ENCODE measurements around the gene HLA-DPB1.
"Not testable (repeated sequence)": the region's sequence is repeated elsewhere in the genome, so short reads cannot be mapped to it uniquely, and the experiment has no call there.

Gene HLA-DPB1

DNA sequence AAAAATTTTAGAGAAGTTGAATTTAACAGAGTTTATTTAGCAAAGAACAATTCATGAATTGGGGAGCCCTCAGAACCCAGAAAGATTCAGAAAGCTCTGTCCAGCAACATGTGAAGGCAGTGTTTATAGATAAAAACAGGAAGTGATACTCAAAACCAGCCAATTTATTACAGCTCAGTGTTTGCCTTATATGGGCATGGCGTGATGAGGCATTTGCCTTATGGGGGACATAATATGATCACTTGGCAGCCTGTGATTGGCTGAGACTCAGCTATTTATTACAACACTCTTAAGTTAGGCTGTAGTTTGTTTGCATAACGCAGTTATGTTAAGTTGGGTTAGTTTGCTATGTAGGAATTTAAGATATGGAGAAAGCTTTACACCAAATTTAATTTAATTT is 13.8 kb upstream of the HLA-DPB1 start:
- no peak for FAIRE-seq
- DNase-seq (ENCODE audit: insufficient read length, low spot score) = no peak
- TF ChIP-seq, protein P1, sequence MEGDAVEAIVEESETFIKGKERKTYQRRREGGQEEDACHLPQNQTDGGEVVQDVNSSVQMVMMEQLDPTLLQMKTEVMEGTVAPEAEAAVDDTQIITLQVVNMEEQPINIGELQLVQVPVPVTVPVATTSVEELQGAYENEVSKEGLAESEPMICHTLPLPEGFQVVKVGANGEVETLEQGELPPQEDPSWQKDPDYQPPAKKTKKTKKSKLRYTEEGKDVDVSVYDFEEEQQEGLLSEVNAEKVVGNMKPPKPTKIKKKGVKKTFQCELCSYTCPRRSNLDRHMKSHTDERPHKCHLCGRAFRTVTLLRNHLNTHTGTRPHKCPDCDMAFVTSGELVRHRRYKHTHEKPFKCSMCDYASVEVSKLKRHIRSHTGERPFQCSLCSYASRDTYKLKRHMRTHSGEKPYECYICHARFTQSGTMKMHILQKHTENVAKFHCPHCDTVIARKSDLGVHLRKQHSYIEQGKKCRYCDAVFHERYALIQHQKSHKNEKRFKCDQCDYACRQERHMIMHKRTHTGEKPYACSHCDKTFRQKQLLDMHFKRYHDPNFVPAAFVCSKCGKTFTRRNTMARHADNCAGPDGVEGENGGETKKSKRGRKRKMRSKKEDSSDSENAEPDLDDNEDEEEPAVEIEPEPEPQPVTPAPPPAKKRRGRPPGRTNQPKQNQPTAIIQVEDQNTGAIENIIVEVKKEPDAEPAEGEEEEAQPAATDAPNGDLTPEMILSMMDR (IDR thresholded peaks at IDR 0.05; ENCODE audit: insufficient read depth, missing control alignments) = no peak

DNA sequence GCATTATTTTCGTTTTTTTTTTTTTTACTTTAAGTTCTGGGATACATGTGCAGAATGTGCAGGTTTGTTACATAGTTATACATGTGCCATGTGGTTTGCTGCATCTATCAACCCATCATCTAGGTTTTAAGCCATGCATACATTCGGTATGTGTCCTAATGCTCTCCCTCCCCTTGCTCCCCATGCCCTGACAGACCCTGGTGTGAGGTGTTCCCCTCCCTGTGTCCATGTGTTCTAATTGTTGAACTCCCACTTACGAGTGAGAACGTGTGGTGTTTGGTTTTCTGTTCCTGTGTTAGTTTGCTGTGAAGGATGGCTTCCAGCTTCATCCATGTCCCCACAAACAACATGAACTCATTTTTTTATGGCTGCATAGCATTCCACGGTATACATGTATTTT is 12.4 kb upstream of the HLA-DPB1 start:
- not testable (repeated sequence) for FAIRE-seq

DNA sequence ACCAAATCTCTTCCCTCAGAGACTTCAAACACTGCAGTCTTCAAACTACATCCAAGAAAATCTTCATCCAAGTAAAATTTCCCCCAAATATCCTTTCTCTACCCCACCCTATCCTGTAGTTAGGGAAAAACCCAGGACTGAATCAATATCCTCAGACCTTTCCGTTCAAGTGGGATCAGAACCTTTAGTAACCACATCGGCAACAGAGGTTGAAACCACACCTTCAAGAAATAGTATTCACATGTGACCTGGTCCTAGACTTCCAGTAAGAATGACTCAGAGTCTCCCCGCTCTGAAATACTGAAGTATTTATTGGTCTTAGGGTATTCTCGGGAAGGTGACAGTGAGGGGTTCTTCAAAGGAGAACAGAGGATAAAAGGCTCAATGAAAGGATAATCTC is 11.1 kb upstream of the HLA-DPB1 start:
- TF ChIP-seq, protein P1 (IDR thresholded peaks at IDR 0.05; ENCODE audit: insufficient read depth, missing control alignments) = no peak

More for the DNA sequence above, 12.4 kb upstream of the HLA-DPB1 start:
- DNase-seq (ENCODE audit: insufficient read length, low spot score) = not testable (repeated sequence)

DNA sequence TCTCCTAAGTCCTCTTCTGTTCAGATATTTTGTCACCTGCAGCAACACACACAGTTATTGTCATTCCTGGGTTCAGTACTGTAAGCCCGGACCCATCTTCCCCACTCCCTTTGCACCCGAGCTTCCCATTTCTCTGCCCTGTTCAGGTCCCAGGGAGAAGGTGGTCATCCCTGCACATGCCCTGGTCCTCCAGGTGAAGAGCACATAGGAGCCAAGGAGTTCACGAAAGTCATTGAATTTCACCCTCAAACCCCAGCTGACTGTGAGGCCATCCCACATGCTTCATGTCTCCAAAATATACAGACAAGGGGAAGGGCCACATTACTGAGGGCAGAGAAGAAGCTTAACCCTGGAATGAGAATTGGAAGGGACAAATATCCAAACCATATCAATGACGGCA is 10.5 kb upstream of the HLA-DPB1 start:
- TF ChIP-seq, protein P1 (IDR thresholded peaks at IDR 0.05; ENCODE audit: insufficient read depth, missing control alignments) = no peak
- FAIRE-seq (no peak), DNase-seq (ENCODE audit: insufficient read length, low spot score) (no peak)

More for the DNA sequence above, 11.1 kb upstream of the HLA-DPB1 start:
- FAIRE-seq (no peak), DNase-seq (ENCODE audit: insufficient read length, low spot score) (no peak)

DNA sequence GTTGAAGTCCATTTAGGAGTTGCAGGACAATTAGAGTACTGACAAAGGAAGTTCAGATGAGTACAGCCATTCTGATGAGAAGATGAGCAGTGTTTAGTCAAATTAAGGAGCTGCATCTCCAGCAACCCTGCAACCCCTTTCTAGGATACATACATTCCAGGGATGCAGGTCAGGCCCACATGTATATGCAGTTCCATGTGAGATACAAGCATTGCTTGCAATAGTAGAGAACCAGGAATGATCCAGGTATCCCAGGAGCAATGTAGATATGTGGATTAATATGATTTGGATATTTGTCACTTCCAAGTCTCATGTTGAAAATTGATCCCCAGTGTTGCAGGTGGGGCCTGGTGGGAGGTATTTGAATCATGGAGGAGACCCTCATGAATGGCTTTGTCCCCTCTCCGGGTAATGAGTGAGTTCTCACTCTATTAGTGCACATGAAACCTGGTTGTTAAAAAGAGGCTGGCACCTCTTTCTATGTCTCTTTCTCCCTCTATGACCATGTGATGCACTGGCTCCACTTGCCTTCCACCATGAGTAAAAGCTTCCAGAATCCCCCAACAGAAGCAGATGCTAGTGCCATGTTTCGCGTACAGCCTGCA is 8.8 kb upstream of the HLA-DPB1 start:
- DNase-seq (ENCODE audit: insufficient read length, low spot score) = no peak
- no peak for FAIRE-seq
- TF ChIP-seq, protein P1 (IDR thresholded peaks at IDR 0.05; ENCODE audit: insufficient read depth, missing control alignments) = no peak

DNA sequence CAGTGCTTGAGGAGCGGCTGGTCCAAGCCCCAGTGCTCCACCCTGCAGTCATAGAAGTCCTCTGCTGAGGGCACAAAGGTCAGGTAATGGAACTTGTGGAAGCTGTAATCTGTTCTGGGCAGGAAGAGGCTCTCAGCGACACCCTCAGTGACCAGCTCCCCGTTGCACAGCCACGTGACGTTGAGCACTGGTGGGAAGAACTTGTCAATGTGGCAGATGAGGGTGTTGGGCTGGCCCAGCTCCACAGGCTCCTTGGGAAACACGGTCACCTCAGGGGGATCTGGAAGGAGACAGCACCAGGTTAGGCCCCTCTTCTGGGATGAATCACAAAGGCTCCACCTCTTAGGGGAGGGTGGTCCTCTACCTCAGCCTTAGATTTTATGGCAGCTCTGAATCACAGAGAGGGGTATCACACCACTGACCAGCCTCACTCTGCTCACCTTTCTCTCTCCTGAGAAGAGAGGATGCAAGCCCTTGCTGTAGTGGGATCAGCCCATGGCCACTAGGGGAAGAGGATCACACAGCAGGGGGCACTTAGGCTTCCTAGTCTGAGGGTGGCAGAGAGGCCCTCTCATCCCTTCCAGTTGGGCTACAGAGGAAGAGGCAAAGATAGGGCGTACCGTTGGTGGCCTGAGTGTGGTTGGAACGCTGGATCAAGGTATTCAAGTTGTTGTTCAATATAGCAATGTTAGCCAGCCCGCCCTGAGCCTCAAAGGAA is 6.6 kb upstream of the HLA-DPB1 start:
- FAIRE-seq (no peak), DNase-seq (ENCODE audit: insufficient read length, low spot score) (no peak)
- TF ChIP-seq, protein P1 (IDR thresholded peaks at IDR 0.05; ENCODE audit: insufficient read depth, missing control alignments) = no peak

DNA sequence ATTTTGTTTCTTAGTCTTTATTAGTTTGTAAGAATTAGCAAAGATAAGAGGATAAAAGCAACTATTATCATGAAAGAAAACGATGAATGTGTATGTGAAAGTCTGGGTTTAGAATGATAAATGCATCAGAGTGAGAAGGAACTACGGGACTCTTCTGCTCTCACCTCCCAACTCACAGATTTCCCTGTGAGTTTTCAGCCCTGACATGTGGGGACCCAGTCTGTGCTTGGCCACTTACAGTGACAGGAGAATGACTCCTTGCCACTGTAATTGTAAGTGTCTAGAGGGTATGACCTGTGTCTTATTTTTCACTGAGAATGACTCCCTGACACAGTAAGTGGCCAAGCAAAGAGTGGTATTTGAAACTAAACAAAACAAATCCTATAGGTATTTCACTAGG is 4.9 kb upstream of the HLA-DPB1 start:
- FAIRE-seq = no peak
- TF ChIP-seq, protein P1 (IDR thresholded peaks at IDR 0.05; ENCODE audit: insufficient read depth, missing control alignments) = no peak
- no peak for DNase-seq (ENCODE audit: insufficient read length, low spot score)
